Gastroesophageal sphincter (tissue), 3 donors: Measurements from ENCODE around the gene NCKAP5.

Source experiments
- POLR2A ChIP-seq, 2 donors: fragments of 450-650 bp; IDR thresholded peaks; one replicate each; pipeline ENCODE4 v1.6.1; 2017; ENCODE audit warnings: antibody characterized with exemption in 2 of 2, mild to moderate bottlenecking in 2 of 2, moderate library complexity in 1 of 2
- TF ChIP-seq, protein P1 (sequence below), 4 experiments: fragments of 200-600 bp in 2 of 4; fragments of 450-650 bp in 2 of 4; sonication (generic) in 1 of 4; IDR thresholded peaks; one replicate each; pipeline ENCODE4 v1.5.1; 2017 to 2019; ENCODE audit warnings: antibody characterized with exemption in 4 of 4, mild to moderate bottlenecking in 2 of 4, moderate library complexity in 2 of 4

DNA sequence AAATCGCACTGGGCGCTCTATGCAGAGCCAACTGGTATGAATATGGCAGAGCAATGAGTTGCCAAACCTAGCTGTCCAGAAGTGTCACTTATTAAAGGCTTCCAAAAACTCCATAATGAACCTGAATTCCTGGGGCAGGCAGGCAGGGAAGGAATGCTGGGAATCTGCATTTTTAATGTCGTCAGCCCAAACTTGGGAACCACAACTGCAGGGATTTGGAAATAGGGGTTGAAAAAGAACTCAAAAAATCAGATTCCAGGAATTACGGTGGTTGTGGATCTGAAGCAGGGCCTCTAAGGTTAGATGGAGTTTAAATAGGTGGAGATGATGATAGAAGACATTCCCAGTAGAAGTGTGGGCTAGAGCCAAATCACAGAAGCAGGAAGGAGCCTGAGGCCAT, 15.0 kb downstream of the NCKAP5 start:
- TF ChIP-seq, protein P1, sequence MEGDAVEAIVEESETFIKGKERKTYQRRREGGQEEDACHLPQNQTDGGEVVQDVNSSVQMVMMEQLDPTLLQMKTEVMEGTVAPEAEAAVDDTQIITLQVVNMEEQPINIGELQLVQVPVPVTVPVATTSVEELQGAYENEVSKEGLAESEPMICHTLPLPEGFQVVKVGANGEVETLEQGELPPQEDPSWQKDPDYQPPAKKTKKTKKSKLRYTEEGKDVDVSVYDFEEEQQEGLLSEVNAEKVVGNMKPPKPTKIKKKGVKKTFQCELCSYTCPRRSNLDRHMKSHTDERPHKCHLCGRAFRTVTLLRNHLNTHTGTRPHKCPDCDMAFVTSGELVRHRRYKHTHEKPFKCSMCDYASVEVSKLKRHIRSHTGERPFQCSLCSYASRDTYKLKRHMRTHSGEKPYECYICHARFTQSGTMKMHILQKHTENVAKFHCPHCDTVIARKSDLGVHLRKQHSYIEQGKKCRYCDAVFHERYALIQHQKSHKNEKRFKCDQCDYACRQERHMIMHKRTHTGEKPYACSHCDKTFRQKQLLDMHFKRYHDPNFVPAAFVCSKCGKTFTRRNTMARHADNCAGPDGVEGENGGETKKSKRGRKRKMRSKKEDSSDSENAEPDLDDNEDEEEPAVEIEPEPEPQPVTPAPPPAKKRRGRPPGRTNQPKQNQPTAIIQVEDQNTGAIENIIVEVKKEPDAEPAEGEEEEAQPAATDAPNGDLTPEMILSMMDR (IDR thresholded peaks at IDR 0.05): no peak
- TF ChIP-seq POLR2A (IDR thresholded peaks at IDR 0.05): no peak
